ENCODE data around the gene ZNF462.

The ZNF462 gene

GRCh38 chr9:106869028-106869427, 6.1 kb downstream of the ZNF462 start:
- H3K4me3 ChIP-seq (ENCODE audit: control insufficient read depth, low read depth, low read length), result no peak overlapping the region
- TF ChIP-seq, protein P1, sequence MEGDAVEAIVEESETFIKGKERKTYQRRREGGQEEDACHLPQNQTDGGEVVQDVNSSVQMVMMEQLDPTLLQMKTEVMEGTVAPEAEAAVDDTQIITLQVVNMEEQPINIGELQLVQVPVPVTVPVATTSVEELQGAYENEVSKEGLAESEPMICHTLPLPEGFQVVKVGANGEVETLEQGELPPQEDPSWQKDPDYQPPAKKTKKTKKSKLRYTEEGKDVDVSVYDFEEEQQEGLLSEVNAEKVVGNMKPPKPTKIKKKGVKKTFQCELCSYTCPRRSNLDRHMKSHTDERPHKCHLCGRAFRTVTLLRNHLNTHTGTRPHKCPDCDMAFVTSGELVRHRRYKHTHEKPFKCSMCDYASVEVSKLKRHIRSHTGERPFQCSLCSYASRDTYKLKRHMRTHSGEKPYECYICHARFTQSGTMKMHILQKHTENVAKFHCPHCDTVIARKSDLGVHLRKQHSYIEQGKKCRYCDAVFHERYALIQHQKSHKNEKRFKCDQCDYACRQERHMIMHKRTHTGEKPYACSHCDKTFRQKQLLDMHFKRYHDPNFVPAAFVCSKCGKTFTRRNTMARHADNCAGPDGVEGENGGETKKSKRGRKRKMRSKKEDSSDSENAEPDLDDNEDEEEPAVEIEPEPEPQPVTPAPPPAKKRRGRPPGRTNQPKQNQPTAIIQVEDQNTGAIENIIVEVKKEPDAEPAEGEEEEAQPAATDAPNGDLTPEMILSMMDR (conservative IDR thresholded peaks at IDR 0.05; ENCODE audit: control insufficient read depth, insufficient read depth, low read depth, low read length), result no peak

GRCh38 chr9:106869458-106869857, 6.5 kb downstream of the ZNF462 start:
- TF ChIP-seq, protein P1 (conservative IDR thresholded peaks at IDR 0.05; ENCODE audit: control insufficient read depth, insufficient read depth, low read depth, low read length), result no peak
- peak; percentile 81 for DNase-seq (ENCODE audit: low read depth)
- H3K4me3 ChIP-seq (ENCODE audit: control insufficient read depth, low read depth, low read length), result no peak overlapping the region

More at GRCh38 chr9:106869028-106869427, 6.1 kb downstream of the ZNF462 start:
- DNase-seq (ENCODE audit: low read depth), result peak; percentile 72

DNA sequence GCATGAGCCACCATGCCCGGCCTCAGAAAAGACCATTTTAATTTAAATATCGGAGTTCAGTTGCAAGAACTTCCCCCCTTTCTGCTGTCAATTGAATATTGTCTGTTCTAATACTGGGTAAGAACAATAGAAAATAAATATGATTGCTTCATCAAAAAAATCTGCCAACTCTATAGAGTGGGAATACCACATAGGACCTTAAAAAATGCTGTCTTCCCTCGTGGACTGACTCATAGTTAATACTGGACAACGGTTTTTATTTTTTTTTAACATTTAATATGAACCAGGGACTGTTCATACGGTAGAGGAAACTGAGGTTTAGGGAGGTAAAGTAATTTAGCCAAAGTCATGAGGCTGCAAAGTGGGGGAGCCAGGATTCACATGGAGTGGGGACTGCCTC, 9.7 kb downstream of the ZNF462 start:
- TF ChIP-seq, protein P1 (conservative IDR thresholded peaks at IDR 0.05; ENCODE audit: control insufficient read depth, insufficient read depth, low read depth, low read length), result no peak
- no peak overlapping the region for H3K4me3 ChIP-seq (ENCODE audit: control insufficient read depth, low read depth, low read length)
- DNase-seq (ENCODE audit: low read depth), result peak; percentile 69

GRCh38 chr9:106874031-106874430, 11.1 kb downstream of the ZNF462 start:
- TF ChIP-seq, protein P1 (conservative IDR thresholded peaks at IDR 0.05; ENCODE audit: control insufficient read depth, insufficient read depth, low read depth, low read length), result no peak
- DNase-seq (ENCODE audit: low read depth), result no peak
- H3K4me3 ChIP-seq (ENCODE audit: control insufficient read depth, low read depth, low read length), result no peak overlapping the region

DNA sequence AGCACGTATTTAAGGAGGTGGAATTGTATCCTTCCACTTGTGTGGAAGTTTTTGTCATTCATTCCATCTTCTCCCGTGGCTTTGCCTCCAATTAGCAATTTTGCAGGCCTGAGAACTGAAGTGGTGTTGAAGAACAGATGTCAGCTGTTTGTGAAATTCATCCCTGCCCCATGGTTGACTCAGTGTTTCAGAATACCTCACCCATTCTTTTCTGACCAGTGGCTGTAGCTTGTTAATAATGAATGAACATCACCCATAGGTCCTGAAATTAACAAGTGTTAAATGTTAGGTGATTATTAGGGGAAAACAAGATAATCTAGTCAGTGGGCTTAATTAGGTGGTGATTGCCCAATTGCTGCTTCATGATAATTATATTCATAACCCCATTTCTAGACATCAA, 11.7 kb downstream of the ZNF462 start:
- TF ChIP-seq, protein P1 (conservative IDR thresholded peaks at IDR 0.05; ENCODE audit: control insufficient read depth, insufficient read depth, low read depth, low read length), result no peak
- no peak overlapping the region for H3K4me3 ChIP-seq (ENCODE audit: control insufficient read depth, low read depth, low read length)
- DNase-seq (ENCODE audit: low read depth), result peak; percentile 58

- TF ChIP-seq, protein P1 (conservative IDR thresholded peaks at IDR 0.05; ENCODE audit: control insufficient read depth, insufficient read depth, low read depth, low read length), result no peak
- no peak overlapping the region for H3K4me3 ChIP-seq (ENCODE audit: control insufficient read depth, low read depth, low read length)
- peak; percentile 55 for DNase-seq (ENCODE audit: low read depth)
These were observed 12.6 kb downstream of the ZNF462 start for GRCh38 chr9:106875529-106875928.

DNA sequence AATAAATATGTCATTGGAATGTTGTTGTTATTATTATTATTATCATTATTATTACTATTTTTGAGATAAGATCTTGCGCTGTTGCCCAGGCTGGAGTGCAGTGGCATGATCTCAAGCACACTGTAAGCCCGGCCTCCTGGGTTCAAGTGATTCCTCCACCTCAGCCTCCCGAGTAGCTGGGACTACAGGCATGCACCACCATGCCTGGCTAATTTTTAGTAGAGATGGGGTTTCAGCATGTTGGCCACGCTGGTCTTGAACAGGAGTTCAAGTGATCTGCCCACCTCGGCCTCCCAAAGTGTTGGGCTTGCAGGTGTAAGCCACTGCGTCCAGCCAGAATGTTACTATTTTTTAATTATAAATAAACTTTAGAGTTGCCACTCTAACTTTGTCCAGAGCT, 14.4 kb downstream of the ZNF462 start:
- no peak for DNase-seq (ENCODE audit: low read depth)

More for the DNA sequence above, 14.4 kb downstream of the ZNF462 start:
- TF ChIP-seq, protein P1 (conservative IDR thresholded peaks at IDR 0.05; ENCODE audit: control insufficient read depth, insufficient read depth, low read depth, low read length), result no peak
- H3K4me3 ChIP-seq (ENCODE audit: control insufficient read depth, low read depth, low read length), result no peak overlapping the region
